HG03378 (cell line): ENCODE measurements around the gene F9.
"Not testable (repeated sequence)": the region's sequence is repeated elsewhere in the genome, so short reads cannot be mapped to it uniquely, and the experiment has no call there.

Experiments used
- ATAC-seq: cut with Tn5 transposase; IDR thresholded peaks from one replicate; pipeline ENCODE4 v1.9.1; 2021; ENCODE audit warnings: mild to moderate bottlenecking, moderate library complexity; ENCODE audit not compliant: unreplicated experiment

Gene F9

DNA sequence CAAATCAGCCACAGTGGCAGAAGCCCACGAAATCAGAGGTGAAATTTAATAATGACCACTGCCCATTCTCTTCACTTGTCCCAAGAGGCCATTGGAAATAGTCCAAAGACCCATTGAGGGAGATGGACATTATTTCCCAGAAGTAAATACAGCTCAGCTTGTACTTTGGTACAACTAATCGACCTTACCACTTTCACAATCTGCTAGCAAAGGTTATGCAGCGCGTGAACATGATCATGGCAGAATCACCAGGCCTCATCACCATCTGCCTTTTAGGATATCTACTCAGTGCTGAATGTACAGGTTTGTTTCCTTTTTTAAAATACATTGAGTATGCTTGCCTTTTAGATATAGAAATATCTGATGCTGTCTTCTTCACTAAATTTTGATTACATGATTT, at the start of gene F9:
Gene F9 (plus strand): TSS at position 190 of the 400 bp plus-strand sequence. CDS start 26 bp downstream, at position 216.
- ATAC-seq = no peak

- no peak for ATAC-seq
Observed at GRCh38 chrX:139483699-139484098, 46.8 kb upstream of the F9 start.

- ATAC-seq = no peak
Observed at GRCh38 chrX:139484591-139484990, 45.9 kb upstream of the F9 start.

DNA sequence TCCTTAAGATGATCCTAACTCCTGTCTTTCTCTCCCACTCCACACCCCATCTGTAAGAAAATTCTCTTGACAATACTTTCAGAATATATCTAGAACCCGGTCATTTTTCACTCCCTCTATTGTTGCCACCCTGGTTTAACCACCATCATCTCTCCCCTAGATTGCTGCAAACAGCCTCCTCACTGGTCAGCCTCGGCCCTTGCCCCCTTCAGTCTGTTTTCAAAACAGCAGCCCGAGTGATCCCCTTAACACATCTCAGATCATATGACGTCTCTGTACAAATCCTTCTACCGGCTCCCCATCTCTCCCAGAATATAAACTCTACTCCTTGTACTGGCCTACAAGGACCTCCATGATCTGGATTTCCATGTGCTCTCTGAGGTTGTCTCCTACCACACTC, 35.2 kb upstream of the F9 start:
- ATAC-seq = no peak

DNA sequence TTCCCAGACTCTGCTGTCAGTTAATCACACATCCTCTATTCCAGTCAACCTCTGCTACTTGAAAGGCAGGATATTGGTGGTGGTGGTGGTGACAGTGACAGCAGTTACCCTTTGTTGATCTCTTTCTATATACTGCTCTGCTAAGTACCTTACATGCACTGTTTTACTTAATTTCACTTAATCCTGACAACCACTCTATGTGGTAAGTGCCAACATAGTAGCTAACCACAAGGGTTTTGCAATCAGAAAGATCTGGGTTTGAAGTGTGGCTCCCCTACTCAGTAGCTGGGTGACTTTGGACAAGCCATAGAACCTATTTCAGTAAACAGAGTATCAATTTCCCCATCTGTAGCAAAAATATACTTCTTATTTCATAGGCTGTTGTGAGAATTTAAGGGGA, 24.2 kb upstream of the F9 start:
- no peak for ATAC-seq

DNA sequence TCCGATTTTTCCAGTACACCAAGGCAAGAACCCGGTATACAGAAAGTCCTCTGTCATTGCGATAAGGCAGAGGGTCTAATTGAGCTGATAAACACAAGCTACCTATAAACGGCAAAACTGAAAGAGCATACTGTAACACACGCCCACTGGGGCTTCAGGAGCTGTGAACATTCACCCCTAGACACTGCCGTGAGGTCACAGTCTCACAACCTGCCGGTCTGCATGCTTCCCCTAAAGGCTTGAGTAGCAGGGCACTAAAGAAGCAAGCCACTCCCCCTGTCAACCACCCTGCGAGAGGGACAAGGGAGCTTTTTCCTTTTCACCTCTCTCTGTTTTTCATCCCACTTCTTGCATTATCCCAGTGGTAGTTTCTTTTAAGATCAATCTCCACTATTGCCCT, 22.4 kb upstream of the F9 start:
- ATAC-seq = no peak

DNA sequence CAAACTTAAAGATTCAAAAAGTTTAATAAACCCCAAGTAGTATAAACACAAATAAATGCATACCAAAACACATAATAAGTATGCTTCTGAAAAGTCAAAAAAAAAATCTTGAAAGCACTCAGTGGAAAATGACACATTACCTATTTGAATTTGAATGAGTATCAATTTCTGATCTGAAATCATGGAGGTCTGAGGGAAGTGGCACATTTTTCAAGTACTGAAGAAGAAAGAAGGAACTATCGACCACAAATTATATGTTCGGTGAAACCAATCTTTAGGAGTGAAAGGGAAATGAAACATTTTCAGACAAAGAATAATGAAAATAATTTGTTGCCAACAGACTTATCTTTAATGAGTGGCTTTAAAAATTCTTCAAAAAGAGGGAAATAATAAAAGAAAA, 12.1 kb upstream of the F9 start:
- ATAC-seq = no peak

DNA sequence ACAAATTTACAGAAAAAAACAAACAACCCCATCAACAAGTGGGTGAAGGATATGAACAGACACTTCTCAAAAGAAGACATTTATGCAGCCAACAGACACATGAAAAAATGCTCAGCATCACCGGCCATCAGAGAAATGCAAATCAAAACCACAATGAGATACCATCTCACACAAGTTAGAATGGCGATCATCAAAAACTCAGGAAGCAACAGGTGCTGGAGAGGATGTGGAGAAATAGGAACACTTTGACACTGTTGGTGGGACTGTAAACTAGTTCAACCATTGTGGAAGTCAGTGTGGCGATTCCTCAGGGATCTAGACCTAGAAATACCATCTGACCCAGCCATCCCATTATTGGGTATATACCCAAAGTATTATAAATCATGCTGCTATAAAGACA, 1.7 kb upstream of the F9 start:
- ATAC-seq = not testable (repeated sequence)

DNA sequence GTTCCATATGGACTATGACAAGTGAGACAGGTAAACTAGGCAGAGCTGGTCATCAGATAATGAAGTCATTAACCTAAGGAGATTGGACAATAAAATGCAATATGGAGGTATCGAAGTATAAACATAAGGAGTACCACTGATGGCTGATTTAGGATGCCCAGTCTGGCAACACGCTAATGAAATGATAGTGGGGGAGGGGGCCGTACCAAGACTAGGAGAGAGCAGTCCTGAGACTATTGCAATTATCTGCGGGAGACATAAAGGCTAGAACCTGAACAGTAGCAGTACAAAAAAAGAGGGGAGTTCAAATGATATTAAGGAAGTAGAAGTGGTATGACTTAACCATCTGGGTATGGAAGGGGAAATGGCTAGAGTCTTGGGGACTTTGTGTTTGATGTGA, 2.3 kb downstream of the F9 start:
- no peak for ATAC-seq

DNA sequence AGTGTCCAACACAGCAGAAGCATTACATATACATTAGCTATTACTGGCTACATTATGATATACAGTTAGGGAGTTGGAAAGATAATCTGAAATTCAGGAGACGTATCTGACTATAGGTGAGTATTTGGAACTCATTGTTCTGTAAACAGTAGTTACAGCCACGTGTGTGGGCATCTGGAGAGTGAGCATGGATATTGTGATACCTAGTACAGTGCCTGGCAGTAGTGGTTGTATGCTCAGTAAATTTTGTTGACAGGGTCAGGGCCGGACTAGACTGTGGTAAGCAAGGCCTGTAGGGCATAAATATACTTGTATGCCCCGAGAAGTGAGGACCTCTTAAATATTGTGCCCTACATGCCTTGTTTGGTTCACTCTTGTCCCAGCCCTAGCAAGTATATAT, 2.9 kb downstream of the F9 start:
- no peak for ATAC-seq

DNA sequence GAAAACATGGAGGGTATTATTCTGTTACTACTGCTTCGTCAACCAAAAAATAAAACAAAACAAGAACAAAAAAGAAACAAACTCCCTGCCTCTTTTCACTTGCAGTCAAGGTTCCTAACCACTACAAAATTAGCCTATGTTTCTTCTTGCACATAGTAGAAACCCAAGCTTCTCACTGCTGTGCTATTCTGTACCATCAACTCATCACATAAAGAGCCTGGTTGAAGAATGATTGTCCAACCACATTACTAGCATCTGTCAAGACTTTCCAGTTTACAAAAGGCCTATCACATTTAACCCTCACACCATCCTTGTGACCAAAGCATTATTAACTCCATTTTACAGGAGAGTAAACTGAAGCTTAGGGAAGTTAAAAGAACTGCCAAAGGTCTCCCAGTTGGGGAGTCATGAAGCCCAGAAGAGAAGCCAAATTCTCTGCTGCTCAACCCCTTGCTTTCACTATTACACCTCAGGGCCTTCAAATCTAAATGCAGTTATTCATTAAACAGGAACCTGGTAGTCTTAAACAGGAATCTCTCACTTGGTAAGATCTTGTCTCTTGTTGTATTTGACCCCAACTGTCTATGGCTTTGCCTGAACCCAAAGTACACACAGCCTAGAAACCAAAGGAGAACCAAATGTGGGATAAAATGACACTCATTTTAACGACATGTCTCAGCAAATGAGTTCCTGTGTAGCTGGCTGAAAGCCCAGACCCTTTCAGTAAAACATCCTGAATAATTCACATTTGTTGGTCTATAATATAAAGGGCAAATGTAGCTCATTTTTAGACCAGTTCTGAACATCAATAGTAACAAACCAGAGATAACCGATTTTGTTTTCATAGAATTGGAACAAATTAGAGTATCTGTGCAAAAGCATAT, 8.6 kb downstream of the F9 start:
- ATAC-seq = peak; percentile 91

DNA sequence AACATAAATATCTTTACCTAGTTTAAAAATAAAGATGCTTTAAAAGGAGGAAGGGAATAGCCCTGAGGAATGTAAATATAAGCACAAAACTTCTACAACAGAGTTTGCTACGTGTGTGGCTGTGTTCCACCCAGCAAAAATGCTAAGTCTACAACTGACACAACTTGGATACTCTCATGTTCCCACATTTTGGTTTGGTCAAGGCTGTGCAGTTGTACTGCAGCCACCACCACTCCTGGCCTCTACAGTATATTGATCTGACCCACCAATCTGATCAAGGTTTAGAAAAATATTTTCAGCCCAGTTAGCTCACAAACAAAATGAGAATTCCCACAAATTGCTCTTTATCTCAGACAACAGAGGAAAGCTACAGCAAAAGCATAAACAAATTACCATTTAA, 12.1 kb downstream of the F9 start:
- no peak for ATAC-seq

DNA sequence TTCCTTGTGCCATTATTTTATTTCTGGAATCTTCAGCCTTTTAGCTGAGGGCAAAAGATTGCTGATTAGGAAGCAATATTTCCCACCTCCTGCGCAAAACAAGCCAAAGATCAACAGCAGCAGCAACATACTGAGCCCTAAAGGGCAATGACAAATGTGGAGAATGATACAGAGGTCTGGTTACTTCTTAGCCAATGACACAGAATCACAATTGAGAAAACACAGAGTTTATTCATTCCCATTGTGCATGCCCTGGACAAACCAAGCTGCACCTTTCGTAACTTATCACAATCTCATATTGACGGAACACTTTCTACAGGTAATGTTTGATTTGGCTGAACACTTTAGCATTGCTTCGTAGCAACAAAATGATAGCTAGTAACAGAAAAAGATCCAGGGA, 13.4 kb downstream of the F9 start:
- no peak for ATAC-seq

- ATAC-seq = no peak
Observed at GRCh38 chrX:139544591-139544990, 14.1 kb downstream of the F9 start.

DNA sequence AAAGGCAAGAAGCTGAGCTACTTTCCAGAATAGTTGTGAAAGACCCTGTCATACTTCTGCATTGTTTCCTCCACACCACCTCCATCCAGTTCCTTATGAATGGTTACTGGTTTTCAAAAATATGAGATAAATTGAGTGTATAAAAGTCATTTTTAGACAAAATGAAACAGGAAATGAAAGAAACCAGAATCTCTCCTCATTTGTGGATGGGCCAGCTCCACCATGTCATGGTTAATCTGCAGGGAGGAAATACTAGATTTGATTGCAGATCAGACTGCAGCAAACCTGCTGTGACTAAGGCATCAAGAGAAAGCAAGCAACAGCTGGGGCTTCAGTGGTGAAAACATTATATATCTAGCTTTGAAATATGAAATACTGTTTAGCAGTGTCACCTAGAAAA, 23.8 kb downstream of the F9 start:
- peak; percentile 15 for ATAC-seq

DNA sequence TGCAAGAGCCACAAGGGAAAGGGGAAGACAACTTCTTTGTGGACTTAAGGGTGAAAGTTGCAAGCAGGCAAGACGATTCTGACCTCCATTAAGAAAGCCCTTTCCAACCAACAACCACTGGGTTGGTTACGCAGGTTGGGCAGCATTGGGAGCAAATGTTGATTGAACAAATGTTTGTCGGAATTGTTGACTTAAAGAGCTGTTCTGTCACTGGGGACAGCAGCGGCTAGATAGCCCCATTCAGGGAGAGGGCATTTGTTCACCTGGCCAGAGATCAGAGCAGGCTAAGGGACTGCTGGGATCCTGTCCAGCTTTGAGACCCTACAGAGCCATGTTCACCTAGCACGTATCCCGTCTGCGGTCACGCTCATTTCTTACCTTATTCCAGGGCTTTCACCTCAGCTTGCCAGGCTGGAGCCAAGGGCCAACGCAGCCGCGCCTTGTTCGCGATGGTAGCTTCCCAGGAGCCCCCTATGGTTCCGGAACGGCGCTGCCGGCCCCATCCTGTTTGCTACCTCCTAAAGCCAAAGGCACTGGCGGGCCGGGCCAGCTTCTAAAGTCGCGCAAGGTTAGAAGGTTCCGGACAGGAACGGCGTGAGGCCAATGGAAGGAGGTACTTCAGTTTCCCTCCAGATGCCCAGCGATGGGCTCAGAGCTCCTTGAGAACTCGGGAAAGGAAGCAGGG, 24.6 kb downstream of the F9 start:
- no peak for ATAC-seq

GRCh38 chrX:139559383-139560042, 29.0 kb downstream of the F9 start:
- peak; percentile 85 for ATAC-seq

DNA sequence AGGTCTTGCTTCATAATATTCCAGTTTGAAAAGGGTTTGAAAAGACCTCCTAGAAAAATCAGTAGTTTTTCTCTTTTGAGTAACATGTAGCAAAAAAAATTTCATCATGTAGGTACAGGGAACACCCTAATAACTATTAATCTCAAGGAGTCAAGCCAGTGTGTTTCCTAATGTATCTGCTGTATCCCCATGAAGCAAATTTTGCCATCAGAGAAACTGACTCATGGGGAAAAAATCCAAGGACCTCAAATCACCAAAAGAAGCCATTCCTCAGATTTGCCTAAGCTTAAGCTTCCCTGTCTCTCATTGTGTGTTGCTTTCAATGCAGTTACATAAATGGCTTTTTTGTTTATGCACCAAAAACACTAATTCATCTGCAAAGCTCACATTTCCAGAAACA, 29.7 kb downstream of the F9 start:
- no peak for ATAC-seq

- ATAC-seq = no peak
Observed at GRCh38 chrX:139563251-139563650, 32.7 kb downstream of the F9 start.

DNA sequence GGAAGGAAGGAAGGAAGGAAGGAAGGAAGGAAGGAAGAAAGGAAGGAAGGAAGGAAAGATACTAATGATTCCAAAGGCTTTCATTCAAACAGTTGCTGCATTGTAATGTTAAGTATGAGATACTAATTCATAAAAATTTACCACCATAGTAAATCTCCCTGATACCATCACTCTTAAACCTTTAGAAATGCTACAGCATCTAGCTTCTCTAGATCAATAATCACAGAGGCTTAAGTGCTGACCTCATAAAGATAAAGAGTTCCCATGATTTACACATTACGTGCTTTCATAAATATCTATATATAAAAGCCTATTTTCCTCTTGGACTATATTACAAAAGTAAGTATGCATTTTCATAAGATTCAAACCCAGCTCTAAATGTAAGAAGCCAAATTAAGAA, 36.4 kb downstream of the F9 start:
- ATAC-seq = no peak

GRCh38 chrX:139581068-139581467, 50.5 kb downstream of the F9 start:
- no peak for ATAC-seq

DNA sequence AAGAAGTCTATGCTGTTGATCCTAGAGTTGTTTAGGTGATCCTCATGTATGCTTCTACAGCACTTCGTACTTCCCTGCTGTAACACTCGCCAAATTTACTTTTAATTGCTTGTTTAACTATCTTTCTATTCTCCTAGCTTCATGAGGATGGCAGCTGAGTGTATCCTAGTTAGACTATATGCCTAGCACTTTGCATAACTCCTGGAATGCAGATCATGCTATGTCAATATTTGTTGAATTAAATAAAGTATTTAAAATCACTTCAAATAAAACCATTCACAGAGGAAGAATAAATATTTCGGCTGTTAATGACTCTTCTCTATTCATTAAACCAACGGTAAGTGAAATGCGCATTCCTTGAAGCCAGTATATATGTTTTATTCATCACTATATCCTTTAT, 55.1 kb downstream of the F9 start:
- ATAC-seq = no peak
